ENCODE data around the gene NT5DC2. TPM values are rescaled to one million over a fixed set of nuclear protein-coding genes. Genes with fewer than 3 reads are reported as not detected.

The NT5DC2 gene
- total RNA-seq, 1 donor from 2014 or later = 189 TPM

GRCh38 chr3:52572221-52572620 lies 38.6 kb upstream of the NT5DC2 start:
- H2AFZ ChIP-seq (ENCODE audit: low read depth, low read length) = no peak overlapping the region
- Mint-ChIP-seq H3K9me3 (ENCODE audit: unreplicated experiment) (no peaks in the 10 kb centered on the region), H3K4me1 (ENCODE audit: low read depth, unreplicated experiment) (peaks cover 7% of the 10 kb centered on the region), H3K27me3 (ENCODE audit: low read depth, unreplicated experiment) (no peaks in the 10 kb centered on the region), H3K4me3 (ENCODE audit: unreplicated experiment) (no peak overlapping the region), H3K36me3 (ENCODE audit: low read depth, unreplicated experiment) (peaks cover 10% of the 10 kb centered on the region), H3K27ac (ENCODE audit: unreplicated experiment) (no peak overlapping the region)
- TF ChIP-seq CTCF (IDR thresholded peaks at IDR 0.05; ENCODE audit: insufficient read depth, low read depth, low read length) (no peak), EZH2 (IDR thresholded peaks at IDR 0.05; ENCODE audit: insufficient read depth, low read length) (no peak)
- H3K79me2 ChIP-seq (ENCODE audit: insufficient read depth, low read length) = no peaks in the 10 kb centered on the region
- DNase-seq (ENCODE audit: low read depth) (no peak), FAIRE-seq (no peak)
- H3K9ac ChIP-seq (ENCODE audit: low read length) = no peak overlapping the region
- peaks cover 4% of the 10 kb centered on the region for H4K20me1 ChIP-seq (ENCODE audit: insufficient read depth, low read length)
- no peak overlapping the region for H3K4me2 ChIP-seq (ENCODE audit: low read length)
- peaks cover 2% of the 10 kb centered on the region for H3K4me1 ChIP-seq (ENCODE audit: insufficient read depth, low read length)
- peaks cover 21% of the 10 kb centered on the region for H3K36me3 ChIP-seq (ENCODE audit: insufficient read depth, low read length)
- no peak overlapping the region for H3K4me3 ChIP-seq (ENCODE audit: insufficient read depth, low read depth, low read length)
- H3K27me3 ChIP-seq (ENCODE audit: insufficient read depth, low read length) = no peaks in the 10 kb centered on the region
- H3K27ac ChIP-seq (ENCODE audit: low read depth, low read length) = no peak overlapping the region
- H3K9me3 ChIP-seq (ENCODE audit: insufficient read depth, low read depth, low read length) = no peaks in the 10 kb centered on the region

GRCh38 chr3:52570076-52570475 lies 36.4 kb upstream of the NT5DC2 start:
- H3K36me3 Mint-ChIP-seq (ENCODE audit: low read depth, unreplicated experiment) = peaks cover 6% of the 10 kb centered on the region
- DNase-seq (ENCODE audit: low read depth) (peak; percentile 57), FAIRE-seq (no peak)
- no peak overlapping the region for H3K4me3 Mint-ChIP-seq (ENCODE audit: unreplicated experiment)
- Histone ChIP-seq H3K4me1 (ENCODE audit: insufficient read depth, low read length) (peaks cover 2% of the 10 kb centered on the region), H4K20me1 (ENCODE audit: insufficient read depth, low read length) (peaks cover 4% of the 10 kb centered on the region), H3K36me3 (ENCODE audit: insufficient read depth, low read length) (peaks cover 12% of the 10 kb centered on the region), H3K4me3 (ENCODE audit: insufficient read depth, low read depth, low read length) (no peak overlapping the region), H3K27ac (ENCODE audit: low read depth, low read length) (peak overlapping the region; percentile 27), H3K9ac (ENCODE audit: low read length) (no peak overlapping the region), H3K9me3 (ENCODE audit: insufficient read depth, low read depth, low read length) (no peaks in the 10 kb centered on the region), H2AFZ (ENCODE audit: low read depth, low read length) (no peak overlapping the region), H3K79me2 (ENCODE audit: insufficient read depth, low read length) (no peaks in the 10 kb centered on the region), H3K4me2 (ENCODE audit: low read length) (no peak overlapping the region), H3K27me3 (ENCODE audit: insufficient read depth, low read length) (no peaks in the 10 kb centered on the region)
- no peaks in the 10 kb centered on the region for H3K27me3 Mint-ChIP-seq (ENCODE audit: low read depth, unreplicated experiment)
- no peak for TF ChIP-seq CTCF (IDR thresholded peaks at IDR 0.05; ENCODE audit: insufficient read depth, low read depth, low read length)
- no peak for TF ChIP-seq EZH2 (IDR thresholded peaks at IDR 0.05; ENCODE audit: insufficient read depth, low read length)
- H3K9me3 Mint-ChIP-seq (ENCODE audit: unreplicated experiment) = no peaks in the 10 kb centered on the region
- peak overlapping the region; percentile 22 for H3K27ac Mint-ChIP-seq (ENCODE audit: unreplicated experiment)
- peaks cover 7% of the 10 kb centered on the region for H3K4me1 Mint-ChIP-seq (ENCODE audit: low read depth, unreplicated experiment)

GRCh38 chr3:52568069-52568468 lies 34.4 kb upstream of the NT5DC2 start:
- Mint-ChIP-seq H3K4me3 (ENCODE audit: unreplicated experiment) (no peak overlapping the region), H3K27me3 (ENCODE audit: low read depth, unreplicated experiment) (no peaks in the 10 kb centered on the region), H3K27ac (ENCODE audit: unreplicated experiment) (no peak overlapping the region)

More at GRCh38 chr3:52568069-52568468, 34.4 kb upstream of the NT5DC2 start:
- no peaks in the 10 kb centered on the region for H3K9me3 Mint-ChIP-seq (ENCODE audit: unreplicated experiment)
- H3K4me1 Mint-ChIP-seq (ENCODE audit: low read depth, unreplicated experiment) = peaks cover 7% of the 10 kb centered on the region
- peaks cover 2% of the 10 kb centered on the region for H3K36me3 Mint-ChIP-seq (ENCODE audit: low read depth, unreplicated experiment)
- no peak for TF ChIP-seq EZH2 (IDR thresholded peaks at IDR 0.05; ENCODE audit: insufficient read depth, low read length)
- no peak for TF ChIP-seq CTCF (IDR thresholded peaks at IDR 0.05; ENCODE audit: insufficient read depth, low read depth, low read length)
- Histone ChIP-seq H3K4me3 (ENCODE audit: insufficient read depth, low read depth, low read length) (no peak overlapping the region), H3K27ac (ENCODE audit: low read depth, low read length) (no peak overlapping the region), H3K9ac (ENCODE audit: low read length) (no peak overlapping the region), H2AFZ (ENCODE audit: low read depth, low read length) (no peak overlapping the region), H3K79me2 (ENCODE audit: insufficient read depth, low read length) (no peaks in the 10 kb centered on the region), H3K4me1 (ENCODE audit: insufficient read depth, low read length) (peaks cover 2% of the 10 kb centered on the region), H3K36me3 (ENCODE audit: insufficient read depth, low read length) (peaks cover 18% of the 10 kb centered on the region), H3K4me2 (ENCODE audit: low read length) (no peak overlapping the region), H3K9me3 (ENCODE audit: insufficient read depth, low read depth, low read length) (no peaks in the 10 kb centered on the region), H4K20me1 (ENCODE audit: insufficient read depth, low read length) (no peaks in the 10 kb centered on the region), H3K27me3 (ENCODE audit: insufficient read depth, low read length) (no peaks in the 10 kb centered on the region)
- DNase-seq (ENCODE audit: low read depth) = no peak
- no peak for FAIRE-seq

Measured in astrocyte (in vitro differentiated cells and primary cell).